ENCODE results near the gene TSSK3.

The TSSK3 gene

GRCh38 chr1:32405672-32406467 is 43.5 kb downstream of the TSSK3 start:
- DNase-seq = no peak

DNA sequence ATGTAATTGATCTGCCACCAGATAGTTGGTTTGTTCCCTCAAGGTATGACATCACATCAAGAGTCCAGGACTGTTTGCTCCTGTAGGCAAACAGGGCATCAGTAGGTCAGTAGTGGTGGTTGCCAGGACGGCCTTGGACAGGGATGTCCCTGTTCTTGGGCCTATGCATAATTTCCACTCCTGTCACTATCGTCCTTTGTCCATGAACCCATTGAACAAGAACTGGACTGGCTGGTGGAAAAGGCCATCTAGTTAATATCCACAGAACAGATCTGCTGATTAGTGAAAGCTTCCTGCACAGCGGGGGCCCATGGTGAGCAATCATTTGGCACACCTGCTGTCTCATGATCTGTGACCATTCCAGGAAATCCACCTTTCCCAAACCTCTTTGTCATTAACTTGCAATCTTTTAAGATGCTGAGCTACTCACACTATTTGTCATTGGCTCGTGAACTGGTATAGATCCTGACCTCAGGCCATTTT is 44.3 kb downstream of the TSSK3 start:
- no peak for DNase-seq

DNA sequence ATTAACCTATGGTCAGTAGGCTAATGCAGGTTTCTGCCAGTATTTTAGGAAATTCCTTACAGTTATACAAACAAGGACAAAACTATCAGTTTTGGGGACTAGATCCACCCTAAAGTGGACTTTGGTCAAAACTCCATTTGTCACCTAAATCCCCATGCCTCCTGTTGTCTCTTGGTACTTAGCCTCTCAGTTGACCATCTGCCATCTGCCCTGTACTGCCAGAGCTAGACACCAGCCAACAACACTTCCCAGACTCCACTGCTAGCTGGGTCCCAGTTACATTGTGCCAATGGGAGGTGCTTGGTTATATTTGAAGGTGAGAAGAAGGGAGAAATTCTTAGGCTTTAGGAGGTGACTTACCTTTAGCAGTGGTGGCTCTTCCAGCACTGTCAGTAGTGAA is 48.9 kb downstream of the TSSK3 start:
- DNase-seq = no peak

- DNase-seq = peak; percentile 71
Observed at GRCh38 chr1:32413507-32414185, 51.3 kb downstream of the TSSK3 start.

Data from activated naive CD4-positive, alpha-beta T cell treated with Interleukin-2 at 50 U/mL for 16 hours (primary cell).